Measurements from ENCODE around the gene SRC. TPM values are rescaled to one million over a fixed set of nuclear protein-coding genes. Genes with fewer than 3 reads are reported as not detected.

Gene SRC
- total RNA-seq, 4 donors from 2014 or later: 30.6 to 54.7 (median 45.0) TPM

GRCh38 chr20:37378785-37379598, 33.1 kb downstream of the SRC start:
- peak overlapping the region in 1 of 4 donors; percentile 24 for H3K27ac ChIP-seq
- H3K9me3 ChIP-seq: no peaks in the 10 kb centered on the region
- TF ChIP-seq CTCF (IDR thresholded peaks at IDR 0.05): no peak
- TF ChIP-seq POLR2A (IDR thresholded peaks at IDR 0.05): no peak
- no peak for TF ChIP-seq POLR2AphosphoS5 (IDR thresholded peaks at IDR 0.05)
- no peak for TF ChIP-seq EP300 (IDR thresholded peaks at IDR 0.05)
- peaks cover 0 to 28% (median 3%) of the 10 kb centered on the region in 3 donors for H3K4me1 ChIP-seq
- ATAC-seq: no peak
- 77 to 87% methylated on average over 6 to 14 of the region's 24 CpGs for WGBS, 2 donors (ENCODE audit: low coverage in 1 of 2)
- peaks cover 0 to 32% of the 10 kb centered on the region in 2 donors for H3K36me3 ChIP-seq
- no peak overlapping the region for H3K4me3 ChIP-seq
- H3K27me3 ChIP-seq: no peaks in the 10 kb centered on the region

GRCh38 chr20:37379967-37380828, 34.3 kb downstream of the SRC start:
- Histone ChIP-seq H3K4me3 (no peak overlapping the region), H3K36me3 (peaks cover 0 to 27% of the 10 kb centered on the region in 2 donors), H3K9me3 (no peaks in the 10 kb centered on the region), H3K27ac (no peak overlapping the region), H3K4me1 (peaks cover 0 to 40% (median 13%) of the 10 kb centered on the region in 3 donors), H3K27me3 (no peaks in the 10 kb centered on the region)
- WGBS, 2 donors (ENCODE audit: low coverage in 1 of 2): 76 to 77% methylated on average over 5 to 7 of the region's 14 CpGs
- TF ChIP-seq POLR2AphosphoS5 (IDR thresholded peaks at IDR 0.05): no peak
- TF ChIP-seq POLR2A (IDR thresholded peaks at IDR 0.05): no peak
- TF ChIP-seq EP300 (IDR thresholded peaks at IDR 0.05): no peak
- TF ChIP-seq CTCF (IDR thresholded peaks at IDR 0.05): no peak
- no peak for ATAC-seq

- TF ChIP-seq EP300 (IDR thresholded peaks at IDR 0.05) (no peak), POLR2A (IDR thresholded peaks at IDR 0.05) (no peak), POLR2AphosphoS5 (IDR thresholded peaks at IDR 0.05) (no peak), CTCF (IDR thresholded peaks at IDR 0.05) (no peak)
- ATAC-seq: no peak
- no peaks in the 10 kb centered on the region for H3K9me3 ChIP-seq
- WGBS, 2 donors (ENCODE audit: low coverage in 1 of 2): 87 to 90% methylated on average over 12 of the region's 16 CpGs
- no peak overlapping the region for H3K4me3 ChIP-seq
- H3K4me1 ChIP-seq: peaks cover 0 to 41% (median 13%) of the 10 kb centered on the region in 3 donors
- no peak overlapping the region for H3K27ac ChIP-seq
- no peaks in the 10 kb centered on the region for H3K27me3 ChIP-seq
- H3K36me3 ChIP-seq: peaks cover 0 to 27% of the 10 kb centered on the region in 2 donors
These were observed 35.1 kb downstream of the SRC start for GRCh38 chr20:37380864-37381579.

GRCh38 chr20:37381621-37382471, 35.9 kb downstream of the SRC start:
- Histone ChIP-seq H3K4me3 (no peak overlapping the region), H3K27me3 (no peaks in the 10 kb centered on the region), H3K27ac (peak overlapping the region in 1 of 4 donors; percentile 32), H3K9me3 (no peaks in the 10 kb centered on the region), H3K4me1 (peaks cover 0 to 36% (median 13%) of the 10 kb centered on the region in 3 donors), H3K36me3 (peaks cover 0 to 28% of the 10 kb centered on the region in 2 donors)
- WGBS, 2 donors (ENCODE audit: low coverage in 1 of 2): 76% methylated on average over 4 of the region's 11 CpGs; no CpG with 5 or more reads in 1 of the 2 donors
- ATAC-seq: no peak
- no peak for TF ChIP-seq EP300 (IDR thresholded peaks at IDR 0.05)
- no peak for TF ChIP-seq CTCF (IDR thresholded peaks at IDR 0.05)
- no peak for TF ChIP-seq POLR2A (IDR thresholded peaks at IDR 0.05)
- no peak for TF ChIP-seq POLR2AphosphoS5 (IDR thresholded peaks at IDR 0.05)

All from gastroesophageal sphincter (tissue), 4 donors.